Activated gamma-delta T cell (primary cell): Measurements from ENCODE around the gene TBPL1.
"Not testable (repeated sequence)": the region's sequence is repeated elsewhere in the genome, so short reads cannot be mapped to it uniquely, and the experiment has no call there.

Experiments
- DNase-seq: peaks from one replicate; lab custom pipeline; 2025; lab: John Stamatoyannopoulos, UW

TBPL1 gene

DNA sequence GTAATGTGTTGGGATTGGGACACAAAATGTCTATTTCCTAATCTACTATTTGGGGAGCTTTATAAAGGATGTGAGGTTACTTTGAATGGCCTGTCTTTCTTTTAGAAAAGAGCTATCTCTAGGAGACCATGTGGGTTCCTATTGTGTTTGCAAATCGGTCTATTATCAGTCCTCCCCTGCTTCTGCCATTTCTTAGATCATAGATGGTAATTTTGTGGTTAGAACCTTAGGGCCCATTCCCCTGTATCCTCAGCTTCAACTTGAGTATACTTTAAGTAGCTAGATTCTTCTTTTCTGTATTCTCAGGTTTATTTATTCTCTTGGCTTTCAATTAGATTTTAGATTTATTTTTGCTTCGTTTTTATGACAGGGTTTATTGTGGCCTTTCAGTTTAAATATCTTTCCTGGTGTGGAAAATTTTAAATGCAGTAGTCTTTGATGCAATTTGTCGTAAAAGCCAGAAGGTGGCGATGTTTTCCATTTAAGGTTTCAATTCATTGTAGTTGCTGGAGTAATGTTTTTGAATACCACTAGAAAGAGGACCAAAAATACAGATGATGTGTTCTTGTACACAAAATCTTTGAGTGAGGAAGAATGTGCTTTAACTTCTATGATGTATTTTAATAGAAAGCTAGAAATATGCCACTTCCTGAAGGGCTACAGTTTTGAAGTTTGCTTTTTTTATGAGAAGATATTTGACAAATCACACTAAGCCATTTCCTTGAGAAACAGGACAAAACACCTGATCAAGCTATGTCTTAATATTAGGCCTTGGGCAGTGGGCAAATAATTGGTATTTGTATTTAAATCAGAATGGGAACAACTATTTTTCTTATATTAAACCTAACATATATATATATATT lies 20.3 kb downstream of the TBPL1 start:
- no peak for DNase-seq

DNA sequence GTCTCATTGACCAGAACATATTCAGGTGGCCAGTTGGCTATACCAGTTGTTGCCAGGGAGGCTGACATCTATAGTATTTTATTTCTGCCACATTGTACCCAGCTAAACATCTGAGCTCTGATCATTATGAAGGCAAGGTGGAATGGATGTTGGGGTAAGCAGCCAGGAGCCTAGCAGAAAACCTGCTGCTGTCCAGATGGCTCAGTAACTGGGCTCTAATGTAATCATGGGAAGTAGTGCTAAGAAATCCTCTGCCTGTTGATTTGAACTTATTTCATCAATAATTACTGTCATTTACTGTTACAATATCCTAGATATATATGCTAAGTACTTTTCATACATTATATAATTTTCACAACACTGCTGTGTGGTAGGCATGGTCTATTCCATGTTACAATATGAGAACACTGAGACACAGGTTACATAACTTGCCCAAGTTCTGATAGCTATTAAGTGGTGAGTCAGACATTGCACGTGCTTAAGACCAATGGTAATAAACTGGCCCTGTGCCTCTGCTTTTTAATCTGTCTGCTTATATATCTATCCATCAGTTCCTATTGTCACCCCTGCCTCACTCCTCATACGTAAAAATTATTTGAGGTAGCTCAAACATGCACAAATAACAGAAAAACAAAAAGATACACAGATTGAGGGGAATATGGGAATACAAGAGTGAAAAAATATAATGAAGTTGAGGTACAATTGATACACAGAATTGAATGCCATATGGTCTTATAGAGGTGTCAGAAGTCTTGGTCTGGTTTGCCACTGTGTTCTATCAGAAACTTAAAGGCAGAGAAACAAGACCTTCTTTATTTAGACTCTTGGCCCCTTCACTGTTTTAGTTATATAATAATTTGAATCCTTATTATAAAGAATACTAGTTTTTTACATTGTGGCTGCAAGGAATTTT lies 25.2 kb downstream of the TBPL1 start:
- no peak for DNase-seq

- DNase-seq, result no peak
Measured at GRCh38 chr6:133978896-133979240, 25.8 kb downstream of the TBPL1 start.

- not testable (repeated sequence) for DNase-seq
Measured at GRCh38 chr6:133979269-133979963, 26.4 kb downstream of the TBPL1 start.

DNA sequence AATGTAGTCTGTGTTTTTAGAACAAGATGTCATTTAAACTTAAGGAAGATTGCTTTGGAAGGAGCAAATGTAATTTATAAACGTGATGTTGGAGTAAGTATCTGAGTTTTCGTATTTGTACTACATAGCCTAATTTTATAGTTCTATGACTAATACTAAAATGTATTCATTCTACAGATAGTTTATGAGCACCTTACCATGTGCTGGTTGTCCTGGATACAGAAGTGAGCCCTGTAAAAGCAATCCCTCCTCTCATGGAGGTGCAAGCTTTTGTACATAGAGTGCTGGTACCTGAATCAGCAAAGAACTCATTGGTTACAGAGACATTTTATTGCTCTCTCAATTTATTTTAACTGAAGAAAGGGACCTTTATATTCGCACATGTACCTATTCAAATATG lies 27.1 kb downstream of the TBPL1 start:
- DNase-seq, result no peak

DNA sequence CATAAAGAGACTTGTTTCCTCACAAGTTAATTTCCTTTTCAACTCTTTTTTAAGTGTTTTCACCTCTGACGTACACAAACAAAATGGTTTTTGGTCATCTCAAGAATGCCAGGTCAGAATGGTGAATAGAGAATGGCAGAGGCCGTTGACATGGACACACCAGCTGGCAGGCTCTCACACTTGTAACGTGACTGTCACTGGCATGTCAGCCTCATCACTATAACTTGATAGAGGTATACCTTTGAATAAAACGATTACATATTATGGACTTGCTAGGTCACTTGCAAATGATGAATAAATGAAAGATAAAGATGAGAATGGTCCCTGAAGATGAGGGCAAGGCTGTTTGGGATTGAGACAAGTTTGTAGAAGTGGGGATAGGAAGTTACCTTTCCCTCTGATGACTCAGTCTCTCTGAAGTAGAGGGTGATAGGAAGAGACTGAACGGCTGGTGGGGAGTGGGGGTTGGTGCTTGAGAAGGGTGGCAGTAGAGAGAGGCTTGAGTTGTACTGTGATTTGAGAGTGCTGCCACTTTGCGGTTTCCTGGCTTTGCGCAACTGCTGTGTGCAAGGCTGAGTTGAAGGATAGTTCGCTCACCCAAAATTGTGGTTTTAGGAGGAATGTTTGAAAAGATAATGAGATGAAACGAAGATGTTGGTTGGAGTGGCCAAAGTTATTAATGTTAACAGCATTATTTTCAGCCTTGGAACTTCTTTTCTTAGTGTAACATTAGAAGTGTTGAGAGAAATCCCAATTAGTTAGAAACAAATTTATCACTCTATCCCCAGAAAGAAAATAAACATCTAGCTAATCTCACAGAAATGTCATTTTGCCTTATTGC lies 30.3 kb downstream of the TBPL1 start:
- no peak for DNase-seq

- no peak for DNase-seq
Measured at GRCh38 chr6:133985970-133986369, 32.9 kb downstream of the TBPL1 start.

- no peak for DNase-seq
Measured at GRCh38 chr6:133986942-133987341, 33.9 kb downstream of the TBPL1 start.

DNA sequence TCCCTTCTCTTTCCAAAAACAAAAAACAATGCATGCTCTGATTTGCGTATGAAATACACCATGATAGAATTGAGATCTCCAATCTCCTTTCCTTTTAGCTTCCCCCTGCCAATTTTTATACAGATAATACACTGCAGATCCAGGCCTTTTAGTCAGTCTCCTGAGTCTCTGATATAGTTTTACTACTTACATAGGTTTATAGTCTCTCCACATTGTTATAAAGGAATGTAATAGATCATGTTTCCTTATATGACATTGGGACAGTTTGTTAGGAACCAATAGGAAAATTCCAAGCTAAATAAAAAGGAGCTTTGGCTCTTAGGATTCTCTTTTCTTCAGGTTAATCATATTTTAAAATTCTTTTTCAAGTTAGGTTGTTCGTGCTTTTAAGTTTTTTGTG lies 36.5 kb downstream of the TBPL1 start:
- DNase-seq, result no peak

DNA sequence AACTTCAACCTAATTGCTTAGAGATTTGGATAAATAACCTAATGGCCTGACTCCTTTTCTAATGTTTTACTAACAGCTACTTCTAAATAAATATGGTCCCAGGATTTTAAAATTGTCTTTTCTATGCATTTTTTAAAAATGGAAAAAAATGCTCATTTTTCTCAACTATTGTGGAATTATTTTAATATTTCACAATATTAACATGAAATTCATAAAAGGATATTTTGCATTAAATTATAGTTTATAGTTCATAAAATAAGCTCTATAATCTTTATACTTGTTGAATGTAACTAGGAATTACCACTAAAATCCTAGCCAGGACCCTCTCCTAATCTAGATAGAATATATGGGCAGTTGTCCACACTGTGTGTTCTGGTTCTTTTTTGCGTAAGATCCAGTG lies 37.3 kb downstream of the TBPL1 start:
- DNase-seq, result no peak

DNA sequence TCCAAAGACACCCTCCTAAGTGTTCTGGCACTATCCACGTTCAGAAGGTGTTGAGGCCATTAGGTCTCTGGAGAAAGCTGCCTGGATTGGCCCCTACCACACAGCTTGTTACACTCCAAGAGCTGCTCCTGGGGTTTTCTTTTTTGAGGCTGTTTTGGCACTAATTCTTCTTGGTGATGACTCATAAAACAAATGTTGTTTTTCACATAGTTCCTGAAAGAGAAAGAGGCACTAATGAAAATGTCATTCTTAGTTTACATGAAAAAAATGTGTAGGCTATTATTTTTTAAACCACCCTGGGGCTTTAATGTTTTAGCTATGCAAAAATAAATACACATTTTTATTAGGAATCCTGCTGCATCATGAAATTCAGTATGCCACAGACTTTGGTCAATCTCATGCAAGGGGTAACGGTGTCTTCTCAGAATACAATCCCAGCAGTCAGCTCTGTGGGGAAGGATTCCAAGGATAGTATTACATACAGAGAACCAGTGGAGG lies 38.1 kb downstream of the TBPL1 start:
- DNase-seq, result no peak

- no peak for DNase-seq
Measured at GRCh38 chr6:133992992-133993680, 40.1 kb downstream of the TBPL1 start.

DNA sequence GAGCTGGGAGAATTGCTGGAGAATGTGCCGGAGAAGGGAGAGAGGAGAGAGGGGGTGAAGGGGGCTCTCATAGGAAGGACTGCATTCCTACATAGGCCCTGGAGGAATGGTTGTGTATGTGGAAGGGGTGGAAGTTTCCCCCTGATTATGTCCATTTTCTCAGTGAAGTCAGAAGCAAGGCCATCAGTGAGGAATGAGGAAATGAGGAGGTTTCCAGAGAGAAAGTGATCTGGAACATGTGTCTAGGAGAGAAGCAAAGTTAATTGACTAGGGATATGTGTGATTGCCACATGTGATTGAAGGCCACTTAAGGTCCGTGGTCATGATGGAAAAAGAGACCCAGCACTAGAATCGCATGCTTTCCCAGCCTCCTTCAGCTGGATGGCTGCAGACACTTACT lies 42.3 kb downstream of the TBPL1 start:
- no peak for DNase-seq

DNA sequence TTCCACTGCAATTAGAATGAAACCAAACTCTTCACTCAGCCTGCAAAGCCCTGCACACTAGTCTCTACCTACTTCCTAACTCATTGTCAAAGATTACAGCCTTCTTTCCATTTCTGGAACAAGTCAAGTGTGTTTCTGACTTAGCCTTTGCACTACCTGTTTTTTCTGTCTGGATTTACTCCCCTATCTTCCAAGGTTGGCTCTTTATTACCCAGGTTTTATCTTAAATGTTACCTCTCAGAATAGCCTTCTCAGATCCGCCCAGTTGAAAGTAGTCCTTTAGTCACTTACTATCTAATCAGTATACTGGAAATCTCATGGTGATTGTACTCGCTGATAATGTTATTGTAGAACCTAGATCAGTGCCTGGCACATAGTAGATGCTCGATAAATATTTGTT lies 42.7 kb downstream of the TBPL1 start:
- DNase-seq, result no peak

DNA sequence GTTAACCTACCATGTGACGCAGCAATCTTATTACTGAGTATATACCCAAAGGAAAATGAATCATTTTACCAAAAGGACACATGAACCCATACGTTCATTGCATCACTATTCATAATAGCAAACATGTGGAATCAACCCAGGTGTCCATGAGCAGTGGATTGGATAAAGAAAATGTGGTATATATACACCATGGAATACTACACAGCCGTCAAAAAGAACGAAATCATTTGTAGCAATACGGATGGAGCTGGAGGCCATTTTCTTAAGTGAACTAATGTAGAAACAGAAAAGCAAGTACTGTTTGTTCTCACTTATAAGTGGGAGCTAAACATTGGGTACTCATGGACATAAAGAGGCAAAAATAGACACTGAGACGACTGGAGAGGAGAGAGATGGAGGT lies 44.2 kb downstream of the TBPL1 start:
- DNase-seq, result no peak

GRCh38 chr6:133999305-133999704 lies 46.3 kb downstream of the TBPL1 start:
- DNase-seq, result no peak

DNA sequence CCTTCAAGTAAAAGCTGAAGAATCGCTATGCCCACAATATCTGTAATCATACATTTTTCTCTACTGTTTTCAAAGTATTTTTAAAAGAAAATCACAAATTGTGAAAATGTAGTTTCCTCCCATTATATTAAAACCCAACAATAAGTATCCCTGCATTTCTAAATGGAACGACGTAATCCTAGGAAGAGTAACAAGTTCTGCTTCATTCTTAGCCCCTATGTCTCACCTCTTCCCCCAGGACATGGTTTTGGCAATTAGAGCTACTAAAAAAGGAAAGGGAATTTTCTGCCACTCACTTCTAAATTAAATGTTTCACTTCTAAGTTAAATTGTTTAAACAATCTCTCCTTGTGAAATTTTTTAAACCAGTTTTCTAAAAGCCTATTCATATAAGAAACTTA lies 47.4 kb downstream of the TBPL1 start:
- DNase-seq, result no peak

DNA sequence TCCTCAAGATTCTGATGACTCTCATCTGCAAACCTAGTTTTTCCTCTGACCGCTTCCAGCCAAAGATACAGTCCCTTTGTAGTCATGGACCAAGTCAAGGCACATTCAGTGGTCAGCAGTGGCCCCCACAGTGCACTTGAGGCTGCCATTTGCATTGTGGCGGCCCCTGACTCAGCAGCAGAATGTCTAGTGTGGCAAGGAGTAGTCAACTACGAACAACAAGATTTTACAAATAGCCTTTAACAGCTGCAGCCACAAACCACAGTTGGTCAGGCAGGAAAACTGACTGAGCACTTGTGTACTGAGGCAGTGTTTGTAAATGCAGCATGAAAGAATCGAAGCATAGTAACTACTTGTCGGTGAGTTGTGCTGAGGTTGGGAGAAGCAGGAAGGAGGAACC lies 49.8 kb downstream of the TBPL1 start:
- no peak for DNase-seq

DNA sequence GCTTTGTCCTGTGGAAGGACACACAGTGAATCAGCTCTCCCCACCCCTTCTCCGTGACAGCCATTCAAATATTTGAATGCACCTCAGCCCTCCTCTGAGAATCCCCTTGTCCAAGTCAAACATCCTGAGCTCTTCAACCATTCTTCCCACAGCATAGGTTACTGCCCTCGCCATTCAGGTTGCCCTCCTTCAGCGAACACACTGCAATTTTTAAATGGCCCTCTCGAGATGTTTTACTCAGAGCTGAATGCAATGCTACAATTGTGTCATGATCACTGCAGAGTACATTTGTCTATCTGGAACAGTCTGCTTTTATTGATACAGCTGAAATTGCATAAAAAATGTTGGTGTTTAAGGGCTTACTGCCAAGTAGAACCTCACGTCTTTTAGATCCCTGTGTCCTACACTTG lies 50.5 kb downstream of the TBPL1 start:
- no peak for DNase-seq

- DNase-seq, result no peak
Measured at GRCh38 chr6:134004714-134005113, 51.7 kb downstream of the TBPL1 start.

GRCh38 chr6:134005800-134006199 lies 52.8 kb downstream of the TBPL1 start:
- DNase-seq, result no peak
